Esophagus muscularis mucosa (tissue), 4 donors: Measurements from ENCODE around the gene SUPT6H.

ENCODE experiments used
- CTCF ChIP-seq, 3 experiments: fragments of 200-600 bp in 2 of 3; fragments of 450-650 bp in 1 of 3; sonication (generic) in 2 of 3; IDR thresholded peaks; one replicate each; pipeline ENCODE4 v1.5.1; 2017 to 2019; ENCODE audit warnings: antibody characterized with exemption in 3 of 3, mild to moderate bottlenecking in 2 of 3, moderate library complexity in 1 of 3
- EP300 ChIP-seq: sonication (generic); formaldehyde crosslinking; IDR thresholded peaks from one replicate; pipeline ENCODE4 v1.6.1; 2017; ENCODE audit warnings: antibody characterized with exemption
- POLR2A ChIP-seq: fragments of 450-650 bp; IDR thresholded peaks from one replicate; pipeline ENCODE4 v1.6.1; 2017; ENCODE audit warnings: antibody characterized with exemption, moderate library complexity, mild to moderate bottlenecking, low read depth
- POLR2AphosphoS5 ChIP-seq, 2 donors: sonication (generic); formaldehyde crosslinking; IDR thresholded peaks; one replicate each; pipeline ENCODE4 v1.6.1; 2017; ENCODE audit warnings: antibody characterized with exemption in 2 of 2

- TF ChIP-seq CTCF (IDR thresholded peaks at IDR 0.05) (no peak), POLR2A (no peak), EP300 (no peak), POLR2AphosphoS5 (IDR thresholded peaks at IDR 0.05) (no peak)
These were observed 27.7 kb upstream of the SUPT6H start for GRCh38 chr17:28634206-28634865.
